ENCODE measurements around the gene SYNGR3.

SYNGR3 gene

GRCh38 chr16:1972490-1972877, 17.3 kb upstream of the SYNGR3 start:
- Histone ChIP-seq H3K27ac (peak overlapping the region; percentile 78), H3K27me3 (replicated peaks) (no peaks in the 10 kb centered on the region), H3K36me3 (replicated peaks) (peaks cover 32% of the 10 kb centered on the region), H3K4me3 (ENCODE audit: low read depth, low read length) (peak overlapping the region; percentile 91)
- in situ Hi-C loops (cut with HindIII; ENCODE audit: low pct_ligation_motif_present, low sequenced_read_pairs), result no loop called here
- no peak for TF ChIP-seq CTCF (IDR thresholded peaks at IDR 0.05; ENCODE audit: low read depth, low read length, missing control alignments)
- DNase-seq, result no peak

GRCh38 chr16:1973461-1974156, 16.2 kb upstream of the SYNGR3 start:
- Histone ChIP-seq H3K36me3 (replicated peaks) (peaks cover 44% of the 10 kb centered on the region), H3K4me3 (ENCODE audit: low read depth, low read length) (no peak overlapping the region), H3K27ac (no peak overlapping the region), H3K27me3 (replicated peaks) (no peaks in the 10 kb centered on the region)
- in situ Hi-C loops (cut with HindIII; ENCODE audit: low pct_ligation_motif_present, low sequenced_read_pairs), result no loop called here
- no peak for TF ChIP-seq CTCF (IDR thresholded peaks at IDR 0.05; ENCODE audit: low read depth, low read length, missing control alignments)
- DNase-seq, result no peak

GRCh38 chr16:1974157-1975070, 15.4 kb upstream of the SYNGR3 start:
- Histone ChIP-seq H3K27ac (no peak overlapping the region), H3K36me3 (replicated peaks) (peaks cover 47% of the 10 kb centered on the region), H3K4me3 (ENCODE audit: low read depth, low read length) (no peak overlapping the region), H3K27me3 (replicated peaks) (peaks cover 3% of the 10 kb centered on the region)
- no peak for DNase-seq
- in situ Hi-C loops (cut with HindIII; ENCODE audit: low pct_ligation_motif_present, low sequenced_read_pairs), result no loop called here
- no peak for TF ChIP-seq CTCF (IDR thresholded peaks at IDR 0.05; ENCODE audit: low read depth, low read length, missing control alignments)

GRCh38 chr16:1975432-1976215, 14.1 kb upstream of the SYNGR3 start:
- TF ChIP-seq CTCF (IDR thresholded peaks at IDR 0.05; ENCODE audit: low read depth, low read length, missing control alignments), result no peak
- Histone ChIP-seq H3K27me3 (replicated peaks) (peaks cover 15% of the 10 kb centered on the region), H3K4me3 (ENCODE audit: low read depth, low read length) (no peak overlapping the region), H3K36me3 (replicated peaks) (peaks cover 47% of the 10 kb centered on the region), H3K27ac (no peak overlapping the region)
- in situ Hi-C loops (cut with HindIII; ENCODE audit: low pct_ligation_motif_present, low sequenced_read_pairs), result no loop called here
- DNase-seq, result no peak

- no peak for TF ChIP-seq CTCF (IDR thresholded peaks at IDR 0.05; ENCODE audit: low read depth, low read length, missing control alignments)
- DNase-seq, result no peak
- no peak overlapping the region for H3K27ac ChIP-seq
- peaks cover 21% of the 10 kb centered on the region for H3K27me3 ChIP-seq (replicated peaks)
- peaks cover 47% of the 10 kb centered on the region for H3K36me3 ChIP-seq (replicated peaks)
- no peak overlapping the region for H3K4me3 ChIP-seq (ENCODE audit: low read depth, low read length)
- in situ Hi-C loops (cut with HindIII; ENCODE audit: low pct_ligation_motif_present, low sequenced_read_pairs), result no loop called here
Measured at GRCh38 chr16:1976216-1976520, 13.6 kb upstream of the SYNGR3 start.
